Ascending aorta (tissue), 2 donors: ENCODE data around the gene TMEM9. TPM values are rescaled to one million over a fixed set of nuclear protein-coding genes. Genes with fewer than 3 reads are reported as not detected.
A peak's percentile ranks its signal among the peaks of the same experiment; 100 is the strongest.

Source experiments
- DNase-seq, 2 donors: peaks; one replicate each; pipeline ENCODE4 v3.0.0-alpha.2; 2019; ENCODE audit warnings: low spot score in 2 of 2
- H3K27ac ChIP-seq, 2 donors: fragments of 200-600 bp; sonication (generic); one replicate each; pipeline ENCODE4 v1.5.1; 2016 to 2017; ENCODE audit warnings: mild to moderate bottlenecking in 1 of 2
- H3K27me3 ChIP-seq: fragments of 200-600 bp; sonication (generic); one replicate; pipeline ENCODE4 v1.5.1; 2017
- H3K36me3 ChIP-seq, 2 donors: fragments of 200-600 bp; sonication (generic); one replicate each; pipeline ENCODE4 v1.5.1; 2016
- H3K4me1 ChIP-seq, 2 donors: fragments of 200-600 bp; sonication (generic); one replicate each; pipeline ENCODE4 v1.5.1; 2016 to 2017; ENCODE audit warnings: mild to moderate bottlenecking in 1 of 2
- H3K4me3 ChIP-seq, 2 donors: fragments of 200-600 bp; sonication (generic); one replicate each; pipeline ENCODE4 v1.5.1; 2016 to 2017; ENCODE audit warnings: mild to moderate bottlenecking in 1 of 2
- H3K9me3 ChIP-seq, 2 donors: fragments of 200-600 bp; sonication (generic); one replicate each; pipeline ENCODE4 v1.5.1; 2016
- CTCF ChIP-seq, 3 experiments: fragments of 200-600 bp in 2 of 3; fragments of 450-650 bp in 1 of 3; sonication (generic) in 2 of 3; IDR thresholded peaks; one replicate each; pipeline ENCODE4 v1.5.1; 2016 to 2019; ENCODE audit warnings: antibody characterized with exemption in 3 of 3, mild to moderate bottlenecking in 1 of 3, moderate library complexity in 1 of 3
- intact Hi-C: fragments of 100-400 bp; cut with DNase I; formaldehyde crosslinking; loops from one replicate; pipeline ENCODE4 v1.15.1; 2023
- total RNA-seq: library from RNA; depleted of rRNA; stranded (reverse); fragments of >200 nt; gene quantifications from one replicate; pipeline ENCODE4 v1.1.0, GENCODE V29; 2016

The TMEM9 gene
- 45.8 TPM for total RNA-seq

- no peaks in the 10 kb centered on the region for H3K9me3 ChIP-seq
- peaks cover 0 to 20% of the 10 kb centered on the region in 2 donors for H3K36me3 ChIP-seq
These were observed at the start of gene TMEM9 for GRCh38 chr1:201154389-201155165. TMEM9 (minus strand) TSS chr1:201154474; CDS start chr1:201153923, 551 bp downstream.

GRCh38 chr1:201198598-201198997 is 44.3 kb upstream of the TMEM9 start:
- intact Hi-C loops, result no loop called here
- Histone ChIP-seq H3K4me1 (no peaks in the 10 kb centered on the region), H3K27me3 (no peaks in the 10 kb centered on the region), H3K27ac (no peak overlapping the region), H3K9me3 (no peaks in the 10 kb centered on the region), H3K36me3 (no peaks in the 10 kb centered on the region), H3K4me3 (no peak overlapping the region)
- no peak for TF ChIP-seq CTCF (IDR thresholded peaks at IDR 0.05)
- DNase-seq, result no peak

More at GRCh38 chr1:201154389-201155165, at the start of gene TMEM9:
- intact Hi-C loops, result loop anchor here (1.0 kb wide), 1 partner anchor 16 kb away; no protein-coding TSS in a partner anchor
- H3K4me3 ChIP-seq, result peak within 1 kb of the TSS; percentile 75 to 91
- peaks cover 8 to 13% of the 10 kb centered on the region in 2 donors for H3K4me1 ChIP-seq
- peak within 1 kb of the TSS; percentile 37 to 41 for H3K27ac ChIP-seq
- no peak for TF ChIP-seq CTCF (IDR thresholded peaks at IDR 0.05)
- peak; percentile 90 to 98 for DNase-seq
- H3K27me3 ChIP-seq, result no peaks in the 10 kb centered on the region

GRCh38 chr1:201194046-201194445 is 39.8 kb upstream of the TMEM9 start:
- Histone ChIP-seq H3K9me3 (no peaks in the 10 kb centered on the region), H3K36me3 (no peaks in the 10 kb centered on the region), H3K4me1 (no peaks in the 10 kb centered on the region), H3K27me3 (no peaks in the 10 kb centered on the region), H3K4me3 (no peak overlapping the region), H3K27ac (no peak overlapping the region)
- TF ChIP-seq CTCF (IDR thresholded peaks at IDR 0.05), result no peak
- no peak for DNase-seq
- intact Hi-C loops, result no loop called here

- TF ChIP-seq CTCF (IDR thresholded peaks at IDR 0.05), result no peak
- Histone ChIP-seq H3K9me3 (no peaks in the 10 kb centered on the region), H3K36me3 (no peaks in the 10 kb centered on the region), H3K4me1 (no peaks in the 10 kb centered on the region), H3K4me3 (no peak overlapping the region), H3K27me3 (no peaks in the 10 kb centered on the region), H3K27ac (no peak overlapping the region)
- no peak for DNase-seq
- intact Hi-C loops, result no loop called here
These were observed 38.1 kb upstream of the TMEM9 start for GRCh38 chr1:201192261-201192788.

- no peaks in the 10 kb centered on the region for H3K27me3 ChIP-seq
- no peak for DNase-seq
- H3K4me1 ChIP-seq, result no peaks in the 10 kb centered on the region
- no peaks in the 10 kb centered on the region for H3K9me3 ChIP-seq
- intact Hi-C loops, result no loop called here
- no peak for TF ChIP-seq CTCF (IDR thresholded peaks at IDR 0.05)
- no peak overlapping the region for H3K4me3 ChIP-seq
- H3K36me3 ChIP-seq, result no peaks in the 10 kb centered on the region
- H3K27ac ChIP-seq, result no peak overlapping the region
These were observed 37.5 kb upstream of the TMEM9 start for GRCh38 chr1:201191653-201192260.
